ENCODE measurements around the gene RAMAC. TPM values are rescaled to one million over a fixed set of nuclear protein-coding genes. Genes with fewer than 3 reads are reported as not detected.
"Not testable (repeated sequence)": the region's sequence is repeated elsewhere in the genome, so short reads cannot be mapped to it uniquely, and the experiment has no call there.

Gene RAMAC
- total RNA-seq, 1 experiment from 2014 or later, result 31.5 TPM

- peaks cover 29% of the 10 kb centered on the region for H3K4me1 Mint-ChIP-seq (ENCODE audit: low read depth, unreplicated experiment)
- H3K27ac Mint-ChIP-seq (ENCODE audit: unreplicated experiment), result no peak overlapping the region
- TF ChIP-seq CTCF (IDR thresholded peaks at IDR 0.05; ENCODE audit: unreplicated experiment), result no peak
- H3K9me3 Mint-ChIP-seq (ENCODE audit: low read depth, unreplicated experiment), result peaks cover 6% of the 10 kb centered on the region
- no peak overlapping the region for H3K4me3 Mint-ChIP-seq (ENCODE audit: low read depth, unreplicated experiment)
- CTCF ChIA-PET, result no interaction called here
- H3K36me3 Mint-ChIP-seq (ENCODE audit: insufficient read depth, unreplicated experiment), result peaks cover 37% of the 10 kb centered on the region
- no peaks in the 10 kb centered on the region for H3K27me3 Mint-ChIP-seq (ENCODE audit: unreplicated experiment)
- intact Hi-C loops (cut with micrococcal nuclease; ENCODE audit: unreplicated experiment), result no loop called here
- DNase-seq, result no peak
- no TSS peak for BruUV-seq (replicated peaks)
These were observed 29.4 kb downstream of the RAMAC start for GRCh38 chr15:83015361-83015760.

GRCh38 chr15:83016906-83017305, 30.9 kb downstream of the RAMAC start:
- peaks cover 22% of the 10 kb centered on the region for H3K36me3 Mint-ChIP-seq (ENCODE audit: insufficient read depth, unreplicated experiment)
- TF ChIP-seq CTCF (IDR thresholded peaks at IDR 0.05; ENCODE audit: unreplicated experiment), result no peak
- intact Hi-C loops (cut with micrococcal nuclease; ENCODE audit: unreplicated experiment), result no loop called here
- H3K9me3 Mint-ChIP-seq (ENCODE audit: low read depth, unreplicated experiment), result peaks cover 6% of the 10 kb centered on the region
- DNase-seq, result no peak
- H3K27ac Mint-ChIP-seq (ENCODE audit: unreplicated experiment), result no peak overlapping the region
- no peaks in the 10 kb centered on the region for H3K27me3 Mint-ChIP-seq (ENCODE audit: unreplicated experiment)
- H3K4me3 Mint-ChIP-seq (ENCODE audit: low read depth, unreplicated experiment), result no peak overlapping the region
- peaks cover 19% of the 10 kb centered on the region for H3K4me1 Mint-ChIP-seq (ENCODE audit: low read depth, unreplicated experiment)
- CTCF ChIA-PET, result no interaction called here
- TSS peak; percentile 17 for BruUV-seq (replicated peaks)

GRCh38 chr15:83018436-83018835, 32.4 kb downstream of the RAMAC start:
- intact Hi-C loops (cut with micrococcal nuclease; ENCODE audit: unreplicated experiment), result no loop called here
- DNase-seq, result no peak
- peaks cover 15% of the 10 kb centered on the region for H3K36me3 Mint-ChIP-seq (ENCODE audit: insufficient read depth, unreplicated experiment)
- CTCF ChIA-PET, result interaction anchor here (0.5 kb wide), 2 partner anchors 32 to 403 kb away, joined by 3 to 5 read pairs; no protein-coding TSS in a partner anchor
- H3K9me3 Mint-ChIP-seq (ENCODE audit: low read depth, unreplicated experiment), result no peaks in the 10 kb centered on the region
- no TSS peak for BruUV-seq (replicated peaks)
- H3K4me1 Mint-ChIP-seq (ENCODE audit: low read depth, unreplicated experiment), result peaks cover 7% of the 10 kb centered on the region
- H3K4me3 Mint-ChIP-seq (ENCODE audit: low read depth, unreplicated experiment), result no peak overlapping the region
- H3K27ac Mint-ChIP-seq (ENCODE audit: unreplicated experiment), result no peak overlapping the region
- no peaks in the 10 kb centered on the region for H3K27me3 Mint-ChIP-seq (ENCODE audit: unreplicated experiment)
- no peak for TF ChIP-seq CTCF (IDR thresholded peaks at IDR 0.05; ENCODE audit: unreplicated experiment)

- peak; percentile 28 for DNase-seq
- peaks cover 2% of the 10 kb centered on the region for H3K9me3 Mint-ChIP-seq (ENCODE audit: low read depth, unreplicated experiment)
- no TSS peak for BruUV-seq (replicated peaks)
- CTCF ChIA-PET, result no interaction called here
- H3K27ac Mint-ChIP-seq (ENCODE audit: unreplicated experiment), result no peak overlapping the region
- no peak for TF ChIP-seq CTCF (IDR thresholded peaks at IDR 0.05; ENCODE audit: unreplicated experiment)
- H3K4me1 Mint-ChIP-seq (ENCODE audit: low read depth, unreplicated experiment), result peaks cover 16% of the 10 kb centered on the region
- intact Hi-C loops (cut with micrococcal nuclease; ENCODE audit: unreplicated experiment), result no loop called here
- no peak overlapping the region for H3K4me3 Mint-ChIP-seq (ENCODE audit: low read depth, unreplicated experiment)
- peaks cover 20% of the 10 kb centered on the region for H3K36me3 Mint-ChIP-seq (ENCODE audit: insufficient read depth, unreplicated experiment)
- H3K27me3 Mint-ChIP-seq (ENCODE audit: unreplicated experiment), result no peaks in the 10 kb centered on the region
These were observed 44.0 kb downstream of the RAMAC start for GRCh38 chr15:83030021-83030420.

GRCh38 chr15:83031234-83031633, 45.2 kb downstream of the RAMAC start:
- Mint-ChIP-seq H3K36me3 (ENCODE audit: insufficient read depth, unreplicated experiment) (peaks cover 20% of the 10 kb centered on the region), H3K4me1 (ENCODE audit: low read depth, unreplicated experiment) (peaks cover 16% of the 10 kb centered on the region)
- DNase-seq; BruUV-seq (replicated peaks); intact Hi-C loops (cut with micrococcal nuclease; ENCODE audit: unreplicated experiment); H3K9me3 Mint-ChIP-seq (ENCODE audit: low read depth, unreplicated experiment); H3K27ac Mint-ChIP-seq (ENCODE audit: unreplicated experiment); CTCF ChIA-PET; H3K4me3 Mint-ChIP-seq (ENCODE audit: low read depth, unreplicated experiment); H3K27me3 Mint-ChIP-seq (ENCODE audit: unreplicated experiment): not testable (repeated sequence)

All from Calu3 (cell line).